NB4 (cell line): ENCODE measurements around the gene L3MBTL4.

Experiments
- CTCF ChIP-seq: IDR thresholded peaks from one replicate; pipeline ENCODE4 v1.5.1; 2012; ENCODE audit warnings: low read depth, low read length
- MYC ChIP-seq: IDR thresholded peaks from 2 replicates; pipeline ENCODE4 v1.6.1; 2011; ENCODE audit warnings: low read depth, low read length
- POLR2A ChIP-seq: IDR thresholded peaks from 2 replicates; pipeline ENCODE4 v1.6.1; 2011; ENCODE audit warnings: mild to moderate bottlenecking; ENCODE audit not compliant: insufficient read length; ENCODE audit errors: extremely low read depth
- TF ChIP-seq, protein P1 (sequence below): IDR thresholded peaks from 2 replicates; pipeline ENCODE4 v1.6.1; 2011; ENCODE audit warnings: low read depth, low read length

- TF ChIP-seq CTCF = no peak
- TF ChIP-seq POLR2A = no peak
- TF ChIP-seq, protein P1, sequence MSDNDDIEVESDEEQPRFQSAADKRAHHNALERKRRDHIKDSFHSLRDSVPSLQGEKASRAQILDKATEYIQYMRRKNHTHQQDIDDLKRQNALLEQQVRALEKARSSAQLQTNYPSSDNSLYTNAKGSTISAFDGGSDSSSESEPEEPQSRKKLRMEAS = no peak
- no peak for TF ChIP-seq MYC
Observed at GRCh38 chr18:5987249-5987648, 427.5 kb downstream of the L3MBTL4 start.
